Activated B cell treated with CpG ODN at 0.5 μM for 24 hours (primary cell): ENCODE data around the gene CBX6. TPM values are rescaled to one million over a fixed set of nuclear protein-coding genes. Genes with fewer than 3 reads are reported as not detected.

ENCODE experiments used
- ATAC-seq: fragments of 200-7000 bp; cut with Tn5 transposase; one replicate; pipeline ENCODE4 v1.10.0; 2021; ENCODE audit warnings: low read depth, mild to moderate bottlenecking, moderate library complexity
- CTCF ChIA-PET: fragments of 350-600 bp; sonication (Branson Sonifier 250); formaldehyde crosslinking; loops from one replicate; lab custom pipeline; 2021; ENCODE audit warnings: antibody characterized with exemption; lab: Charles Lee
- POLR2A ChIA-PET: fragments of 350-600 bp; sonication (Branson Sonifier 250); formaldehyde crosslinking; loops from one replicate; lab custom pipeline; 2021; ENCODE audit warnings: antibody characterized with exemption; lab: Charles Lee
- DNase-seq: peaks from one replicate; pipeline ENCODE4 v3.0.0; 2022
- H3K27ac Mint-ChIP-seq: one replicate; pipeline ENCODE4 v1.8.0; 2020; ENCODE audit warnings: mixed read lengths
- H3K27me3 Mint-ChIP-seq: one replicate; pipeline ENCODE4 v1.8.0; 2021; ENCODE audit warnings: mixed read lengths
- H3K36me3 Mint-ChIP-seq: one replicate; pipeline ENCODE4 v1.8.0; 2021; ENCODE audit warnings: low read depth, mixed read lengths
- H3K4me1 Mint-ChIP-seq: one replicate; pipeline ENCODE4 v1.8.0; 2021; ENCODE audit warnings: mixed read lengths
- H3K4me3 Mint-ChIP-seq: one replicate; pipeline ENCODE4 v1.8.0; 2020; ENCODE audit warnings: mild to moderate bottlenecking, mixed read lengths
- H3K9me3 Mint-ChIP-seq: one replicate; pipeline ENCODE4 v1.8.0; 2020; ENCODE audit warnings: mixed read lengths
- intact Hi-C: fragments of 100-400 bp; cut with micrococcal nuclease; formaldehyde crosslinking; loops from one replicate; pipeline ENCODE4 v1.15.1; 2024
- total RNA-seq: library from RNA; stranded (reverse); gene quantifications from 2 replicates; pipeline ENCODE4 v1.2.3, GENCODE V29; 2022
- TF ChIP-seq, protein P1 (sequence below): fragments of 200-600 bp; IDR thresholded peaks from one replicate; pipeline ENCODE4 v1.8.0; 2022; ENCODE audit warnings: antibody characterized with exemption, mild to moderate bottlenecking

The CBX6 gene
- total RNA-seq, 1 donor from 2014 or later, result 71.8 TPM

DNA sequence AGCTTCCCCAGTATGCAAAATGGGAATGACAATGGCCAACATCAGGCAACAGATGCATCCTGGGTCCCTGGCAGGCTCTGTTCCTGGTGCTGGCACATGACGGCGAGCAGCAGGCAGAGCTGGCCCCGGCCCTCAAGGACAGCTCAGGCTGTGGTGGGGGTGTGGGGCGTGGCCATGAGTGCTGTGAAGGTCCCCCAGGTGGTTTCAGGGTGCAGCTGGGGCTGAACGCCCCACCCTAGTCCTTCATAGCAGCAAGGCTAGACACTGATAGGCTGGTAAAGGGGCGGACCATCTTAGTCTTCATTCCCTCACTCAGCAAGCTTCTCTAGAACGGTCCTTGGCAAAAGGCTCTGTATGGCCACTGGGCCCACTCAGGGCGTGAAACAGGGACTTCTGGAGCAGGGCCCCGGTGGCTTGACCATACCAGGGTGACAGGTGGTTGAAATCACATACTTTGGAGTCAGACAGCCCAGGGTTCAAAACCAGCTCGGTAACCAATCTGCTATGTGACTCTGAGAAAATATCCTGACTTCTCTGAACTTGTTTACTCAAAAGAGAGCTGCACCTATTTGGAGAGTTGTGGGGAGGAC, 43.3 kb downstream of the CBX6 start:
- Mint-ChIP-seq H3K27ac (no peak overlapping the region), H3K4me1 (no peaks in the 10 kb centered on the region), H3K9me3 (no peaks in the 10 kb centered on the region), H3K27me3 (peaks cover 3% of the 10 kb centered on the region), H3K4me3 (no peak overlapping the region), H3K36me3 (no peaks in the 10 kb centered on the region)
- ATAC-seq (no peak), DNase-seq (no peak)
- ChIA-PET POLR2A (no interaction called here), CTCF (no interaction called here)
- intact Hi-C loops, result no loop called here
- TF ChIP-seq, protein P1, sequence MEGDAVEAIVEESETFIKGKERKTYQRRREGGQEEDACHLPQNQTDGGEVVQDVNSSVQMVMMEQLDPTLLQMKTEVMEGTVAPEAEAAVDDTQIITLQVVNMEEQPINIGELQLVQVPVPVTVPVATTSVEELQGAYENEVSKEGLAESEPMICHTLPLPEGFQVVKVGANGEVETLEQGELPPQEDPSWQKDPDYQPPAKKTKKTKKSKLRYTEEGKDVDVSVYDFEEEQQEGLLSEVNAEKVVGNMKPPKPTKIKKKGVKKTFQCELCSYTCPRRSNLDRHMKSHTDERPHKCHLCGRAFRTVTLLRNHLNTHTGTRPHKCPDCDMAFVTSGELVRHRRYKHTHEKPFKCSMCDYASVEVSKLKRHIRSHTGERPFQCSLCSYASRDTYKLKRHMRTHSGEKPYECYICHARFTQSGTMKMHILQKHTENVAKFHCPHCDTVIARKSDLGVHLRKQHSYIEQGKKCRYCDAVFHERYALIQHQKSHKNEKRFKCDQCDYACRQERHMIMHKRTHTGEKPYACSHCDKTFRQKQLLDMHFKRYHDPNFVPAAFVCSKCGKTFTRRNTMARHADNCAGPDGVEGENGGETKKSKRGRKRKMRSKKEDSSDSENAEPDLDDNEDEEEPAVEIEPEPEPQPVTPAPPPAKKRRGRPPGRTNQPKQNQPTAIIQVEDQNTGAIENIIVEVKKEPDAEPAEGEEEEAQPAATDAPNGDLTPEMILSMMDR, result no peak

DNA sequence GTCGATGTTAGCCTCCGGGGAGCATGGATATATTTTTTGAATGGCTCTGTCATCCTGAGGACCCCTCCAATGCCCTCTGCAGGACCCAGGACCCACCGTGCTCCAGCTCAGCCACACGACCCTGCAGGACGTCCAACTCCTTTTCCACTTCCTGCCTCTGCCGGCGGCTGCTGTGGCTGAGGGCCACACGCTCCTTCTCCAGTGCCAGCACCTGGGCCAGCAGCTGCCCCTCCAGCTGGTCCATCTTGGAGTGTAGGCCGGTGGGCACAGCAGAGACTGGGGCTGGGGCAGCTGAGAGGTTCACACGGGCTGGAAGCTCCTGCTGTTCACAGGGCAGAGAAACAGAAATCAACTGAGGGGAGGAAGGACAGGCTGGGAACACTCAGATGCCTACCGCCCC, 43.8 kb downstream of the CBX6 start:
- Mint-ChIP-seq H3K4me1 (no peaks in the 10 kb centered on the region), H3K36me3 (no peaks in the 10 kb centered on the region), H3K4me3 (no peak overlapping the region), H3K27ac (no peak overlapping the region), H3K27me3 (peaks cover 3% of the 10 kb centered on the region), H3K9me3 (no peaks in the 10 kb centered on the region)
- DNase-seq, result no peak
- ATAC-seq, result no peak
- POLR2A ChIA-PET, result no interaction called here
- TF ChIP-seq, protein P1, result no peak
- intact Hi-C loops, result no loop called here
- CTCF ChIA-PET, result no interaction called here

DNA sequence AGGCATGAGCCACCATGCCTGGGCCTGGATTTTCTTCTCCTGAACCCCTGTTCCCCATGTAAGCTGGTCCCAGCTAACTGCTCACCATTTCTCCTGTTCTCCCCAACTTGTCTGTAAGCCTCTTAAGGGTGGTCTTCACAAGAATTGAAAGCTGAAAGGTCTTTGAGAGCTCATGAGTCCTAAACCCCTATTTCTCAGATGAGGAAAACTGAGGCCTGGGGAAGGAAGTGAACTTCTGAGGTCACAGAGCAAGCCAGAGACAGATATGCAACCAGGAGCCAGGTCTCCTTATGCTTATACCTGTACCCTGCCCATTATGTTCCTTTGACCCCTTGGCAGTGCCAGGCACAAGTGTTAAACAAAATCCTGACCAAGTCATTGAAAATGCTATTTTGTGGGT, 44.5 kb downstream of the CBX6 start:
- intact Hi-C loops, result no loop called here
- no peak for ATAC-seq
- Mint-ChIP-seq H3K4me3 (no peak overlapping the region), H3K27me3 (peaks cover 3% of the 10 kb centered on the region), H3K27ac (no peak overlapping the region), H3K36me3 (no peaks in the 10 kb centered on the region), H3K4me1 (no peaks in the 10 kb centered on the region), H3K9me3 (no peaks in the 10 kb centered on the region)
- no peak for DNase-seq
- TF ChIP-seq, protein P1, result no peak
- ChIA-PET CTCF (no interaction called here), POLR2A (no interaction called here)

DNA sequence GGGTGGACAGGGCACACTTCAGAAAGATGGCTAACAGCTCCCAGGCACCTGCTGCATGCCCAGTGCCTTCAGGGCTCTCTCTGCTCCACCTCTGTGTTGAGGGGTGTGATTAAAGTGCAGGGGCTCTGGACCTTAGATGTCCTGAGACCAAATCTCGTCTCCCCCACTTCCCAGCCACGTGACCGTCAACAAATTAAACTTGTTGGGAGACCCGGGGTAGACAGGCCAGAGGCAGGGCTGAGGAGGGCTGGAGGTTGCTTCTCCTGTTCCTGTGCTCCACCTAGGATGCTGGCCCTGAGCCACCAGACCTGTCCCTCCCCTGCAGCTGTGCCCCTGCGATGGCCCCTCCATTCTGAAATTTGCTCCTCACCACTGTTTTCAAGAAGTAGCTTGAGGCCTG, 45.2 kb downstream of the CBX6 start:
- Mint-ChIP-seq H3K4me3 (no peak overlapping the region), H3K36me3 (no peaks in the 10 kb centered on the region), H3K27me3 (peaks cover 4% of the 10 kb centered on the region), H3K9me3 (no peaks in the 10 kb centered on the region), H3K27ac (no peak overlapping the region), H3K4me1 (no peaks in the 10 kb centered on the region)
- TF ChIP-seq, protein P1, result no peak
- POLR2A ChIA-PET, result interaction anchor here (0.7 kb wide), 1 partner anchor 28 kb away, joined by 3 read pairs; no protein-coding TSS in a partner anchor
- intact Hi-C loops, result no loop called here
- CTCF ChIA-PET, result no interaction called here
- DNase-seq (no peak), ATAC-seq (no peak)

DNA sequence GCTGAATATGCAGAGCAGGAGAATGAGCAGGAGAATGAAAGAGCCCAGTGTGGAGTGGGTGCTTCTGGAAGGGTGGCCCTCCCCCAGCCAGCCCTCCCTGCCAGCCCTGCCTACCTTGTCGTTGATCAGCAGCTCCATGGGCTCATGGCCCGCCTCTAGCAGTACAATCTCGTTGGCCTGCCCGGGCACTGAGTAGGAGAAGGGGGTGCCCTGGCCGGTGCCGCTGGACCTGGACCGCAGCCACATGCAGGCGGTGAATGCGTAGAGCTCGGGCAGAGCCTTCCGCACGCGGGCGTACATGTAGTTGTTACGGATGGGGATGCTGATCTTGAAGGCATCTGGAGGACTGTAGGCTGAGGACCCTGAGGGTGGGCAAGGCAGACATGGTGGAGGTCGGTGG, 45.6 kb downstream of the CBX6 start:
- intact Hi-C loops, result no loop called here
- CTCF ChIA-PET, result no interaction called here
- no peaks in the 10 kb centered on the region for H3K9me3 Mint-ChIP-seq
- DNase-seq, result no peak
- TF ChIP-seq, protein P1, result no peak
- no peaks in the 10 kb centered on the region for H3K4me1 Mint-ChIP-seq
- H3K36me3 Mint-ChIP-seq, result no peaks in the 10 kb centered on the region
- no peak overlapping the region for H3K4me3 Mint-ChIP-seq
- POLR2A ChIA-PET, result interaction anchor here (0.7 kb wide), 1 partner anchor 29 kb away, joined by 3 read pairs; no protein-coding TSS in a partner anchor
- H3K27me3 Mint-ChIP-seq, result peaks cover 5% of the 10 kb centered on the region
- ATAC-seq, result no peak
- no peak overlapping the region for H3K27ac Mint-ChIP-seq
